ENCODE results near the gene ABRACL. TPM values are rescaled to one million over a fixed set of nuclear protein-coding genes. Genes with fewer than 3 reads are reported as not detected.

The ABRACL gene
- total RNA-seq = 45.8 and 57.8 TPM in 2 replicates

GRCh38 chr6:139028658-139029469, at the start of gene ABRACL:
ABRACL (plus strand) TSS chr6:139028745; CDS start chr6:139034161, 5,416 bp downstream.

GRCh38 chr6:138987643-138988468, 40.7 kb upstream of the ABRACL start, which contains the start of gene REPS1:
REPS1 (minus strand) TSS chr6:138988253; CDS start chr6:138987682, 571 bp downstream.

Other genes starting within 250 kb of the ABRACL start
- under 0.01 and 0.21 TPM in 2 replicates for gene ECT2L, start 232.7 kb upstream of the ABRACL start, total RNA-seq
- gene REPS1, start 40.5 kb upstream of the ABRACL start, total RNA-seq = 26.5 and 43.1 TPM in 2 replicates
- 23.1 and 30.9 TPM in 2 replicates for gene HECA, start 106.3 kb downstream of the ABRACL start, total RNA-seq